GM23338 (cell line): ENCODE data around the gene GAD1. TPM values are rescaled to one million over a fixed set of nuclear protein-coding genes. Genes with fewer than 3 reads are reported as not detected.

ENCODE experiments used
- ATAC-seq: fragments of 200-7000 bp; cut with Tn5 transposase; 3 replicates; pipeline ENCODE4 v1.9.1; 2020
- DNase-seq: peaks from one replicate; pipeline ENCODE4 v3.0.0-alpha.2; 2015; ENCODE audit warnings: low spot score
- H2AFZ ChIP-seq: fragments of 200-600 bp; sonication (generic); 2 replicates; pipeline ENCODE4 v1.8.0; 2016; ENCODE audit warnings: antibody characterized with exemption, mild to moderate bottlenecking, moderate library complexity
- H3F3A ChIP-seq: fragments of 200-600 bp; sonication (generic); replicated peaks from 2 replicates; pipeline ENCODE4 v1.8.0; 2017; ENCODE audit warnings: antibody characterized with exemption, mixed run types, low read depth
- H3K27ac ChIP-seq: fragments of 200-600 bp; sonication (generic); 2 replicates; pipeline ENCODE4 v1.6.1; 2016; ENCODE audit warnings: low read depth
- H3K27me3 ChIP-seq: fragments of 200-600 bp; sonication (generic); 2 replicates; pipeline ENCODE4 v1.8.0; 2016; ENCODE audit warnings: mild to moderate bottlenecking, mixed run types, moderate library complexity; ENCODE audit not compliant: insufficient read depth
- H3K36me3 ChIP-seq: fragments of 200-600 bp; sonication (generic); 2 replicates; pipeline ENCODE4 v1.8.0; 2016; ENCODE audit warnings: mild to moderate bottlenecking; ENCODE audit not compliant: insufficient read depth
- H3K4me1 ChIP-seq: fragments of 200-600 bp; sonication (generic); 2 replicates; pipeline ENCODE4 v1.8.0; 2016; ENCODE audit warnings: mild to moderate bottlenecking, moderate library complexity; ENCODE audit not compliant: insufficient read depth
- H3K4me2 ChIP-seq: fragments of 200-600 bp; sonication (generic); 2 replicates; pipeline ENCODE4 v1.7.1; 2017; ENCODE audit warnings: mixed run types
- H3K4me3 ChIP-seq: fragments of 200-600 bp; sonication (generic); 2 replicates; pipeline ENCODE4 v1.6.1; 2016; ENCODE audit warnings: mixed run types
- H3K79me2 ChIP-seq: fragments of 200-600 bp; sonication (generic); replicated peaks from 2 replicates; pipeline ENCODE4 v1.8.0; 2017; ENCODE audit warnings: mild to moderate bottlenecking; ENCODE audit not compliant: insufficient read depth
- H3K9me2 ChIP-seq: fragments of 200-600 bp; sonication (generic); 2 replicates; pipeline ENCODE4 v1.8.0; 2017; ENCODE audit not compliant: insufficient read depth
- H4K20me1 ChIP-seq: fragments of 200-600 bp; sonication (generic); replicated peaks from 2 replicates; pipeline ENCODE4 v1.8.0; 2017; ENCODE audit warnings: mild to moderate bottlenecking; ENCODE audit not compliant: insufficient read depth
- H3K27ac Mint-ChIP-seq: 2 replicates; pipeline ENCODE4 v1.8.0; 2020; ENCODE audit warnings: inconsistent platforms, mild to moderate bottlenecking, moderate library complexity, mixed read lengths
- H3K27me3 Mint-ChIP-seq: 3 replicates; pipeline ENCODE4 v1.8.0; 2022; ENCODE audit warnings: low read depth, mild to moderate bottlenecking, moderate library complexity, mixed read lengths, inconsistent platforms; ENCODE audit not compliant: insufficient read depth, poor library complexity
- H3K36me3 Mint-ChIP-seq: 3 replicates; pipeline ENCODE4 v1.8.0; 2021; ENCODE audit warnings: low read depth, mild to moderate bottlenecking, inconsistent platforms, moderate library complexity, mixed read lengths
- H3K4me1 Mint-ChIP-seq: 3 replicates; pipeline ENCODE4 v1.8.0; 2020; ENCODE audit warnings: mild to moderate bottlenecking, inconsistent platforms, mixed read lengths
- H3K4me3 Mint-ChIP-seq: 3 replicates; pipeline ENCODE4 v1.8.0; 2021; ENCODE audit warnings: moderate library complexity, mild to moderate bottlenecking, inconsistent platforms, mixed read lengths
- H3K9me3 Mint-ChIP-seq: 3 replicates; pipeline ENCODE4 v1.8.0; 2020; ENCODE audit warnings: moderate library complexity, mild to moderate bottlenecking, inconsistent platforms, mixed read lengths
- ETS1 ChIP-seq: IDR thresholded peaks from 2 replicates; pipeline ENCODE4 v1.6.1; 2016; ENCODE audit warnings: antibody characterized with exemption
- EZH2 ChIP-seq: fragments of 200-600 bp; sonication (generic); IDR thresholded peaks from one replicate; pipeline ENCODE4 v1.8.0; 2017; ENCODE audit warnings: antibody characterized with exemption, mild to moderate bottlenecking, low read depth; ENCODE audit not compliant: unreplicated experiment
- EZH2phosphoT487 ChIP-seq: fragments of 200-600 bp; sonication (generic); IDR thresholded peaks from one replicate; pipeline ENCODE4 v1.8.1; 2018; ENCODE audit warnings: antibody characterized with exemption; ENCODE audit not compliant: unreplicated experiment
- JUNB ChIP-seq: IDR thresholded peaks from one replicate; pipeline ENCODE4 v1.6.1; 2016; ENCODE audit warnings: antibody characterized with exemption; ENCODE audit not compliant: unreplicated experiment
- NANOG ChIP-seq: IDR thresholded peaks from 2 replicates; pipeline ENCODE4 v1.6.1; 2016; ENCODE audit warnings: antibody characterized with exemption, borderline replicate concordance
- POLR2AphosphoS5 ChIP-seq: IDR thresholded peaks from 2 replicates; pipeline ENCODE4 v1.6.1; 2016; ENCODE audit warnings: antibody characterized with exemption, low read depth
- STAT1 ChIP-seq: IDR thresholded peaks from one replicate; pipeline ENCODE4 v1.6.1; 2016; ENCODE audit warnings: antibody characterized with exemption; ENCODE audit not compliant: unreplicated experiment
- ZNF331 ChIP-seq: fragments of 250-450 bp; sonication (Bioruptor Pico); IDR thresholded peaks from 2 replicates; pipeline ENCODE4 v1.5.0; 2020; ENCODE audit warnings: low read depth, mild to moderate bottlenecking, moderate library complexity
- polyA plus RNA-seq: library from polyadenylated mRNA; unstranded; fragments of >200 nt; fragmentation: Nextera tagmentation; extraction: Ambion mirVana; gene quantifications from 2 replicates; pipeline ENCODE4 v1.2.1, GENCODE V29; 2016
- total RNA-seq: library from RNA; depleted of rRNA; stranded (reverse); fragments of >200 nt; shearing (Covaris generic); gene quantifications from 2 replicates; pipeline ENCODE4 v1.2.3, GENCODE V29; 2014

The GAD1 gene
- total and polyA plus RNA-seq, 2 experiments from 2014 or later: 0.17 to 0.34 TPM

GRCh38 chr2:170819680-170820664, 3.3 kb downstream of the GAD1 start:
- H3K9me3 Mint-ChIP-seq: peaks cover 3% of the 10 kb centered on the region; the same call in 2 of the 3 replicates
- peaks cover 10% of the 10 kb centered on the region; the same call in 1 of the 2 replicates for H4K20me1 ChIP-seq
- peak overlapping the region; percentile 63 for H3K4me3 ChIP-seq
- H3K27ac Mint-ChIP-seq: no peak overlapping the region
- H3K27ac ChIP-seq: no peak overlapping the region
- ATAC-seq (0 out of 3 replicates have a peak, but pooled peaks have one; percentile 0), DNase-seq (peak; percentile 83)
- H3K4me1 ChIP-seq: peaks cover 61% of the 10 kb centered on the region
- H2AFZ ChIP-seq: peak overlapping the region; percentile 88
- H3K27me3 Mint-ChIP-seq: peaks cover 99% of the 10 kb centered on the region
- peak overlapping the region; percentile 77 for H3K4me3 Mint-ChIP-seq
- H3K36me3 Mint-ChIP-seq: no peaks in the 10 kb centered on the region; the same call in 2 of the 3 replicates
- peak overlapping the region; percentile 97 for H3K4me2 ChIP-seq
- peaks cover 57% of the 10 kb centered on the region for H3K4me1 Mint-ChIP-seq
- no peak for TF ChIP-seq STAT1
- TF ChIP-seq NANOG: no peak
- no peak for TF ChIP-seq ZNF331 (CRISPR knock-in tag)
- TF ChIP-seq POLR2AphosphoS5: no peak
- peak; percentile 83 for TF ChIP-seq EZH2
- no peak for TF ChIP-seq ETS1
- no peak for TF ChIP-seq EZH2phosphoT487
- TF ChIP-seq JUNB: no peak
- H3K79me2 ChIP-seq: no peaks in the 10 kb centered on the region
- H3F3A ChIP-seq: peaks cover 21% of the 10 kb centered on the region
- peaks cover 100% of the 10 kb centered on the region for H3K27me3 ChIP-seq
- no peaks in the 10 kb centered on the region for H3K36me3 ChIP-seq
- no peaks in the 10 kb centered on the region for H3K9me2 ChIP-seq

GRCh38 chr2:170820757-170821530, 4.3 kb downstream of the GAD1 start:
- Histone ChIP-seq H3K27ac (no peak overlapping the region), H3F3A (peaks cover 21% of the 10 kb centered on the region), H3K4me3 (peak overlapping the region; percentile 63), H3K4me1 (peaks cover 55% of the 10 kb centered on the region), H3K9me2 (no peaks in the 10 kb centered on the region), H3K27me3 (peaks cover 100% of the 10 kb centered on the region), H4K20me1 (peaks cover 10% of the 10 kb centered on the region; the same call in 1 of the 2 replicates), H3K4me2 (peak overlapping the region; percentile 97), H3K36me3 (no peaks in the 10 kb centered on the region), H2AFZ (no peak overlapping the region), H3K79me2 (no peaks in the 10 kb centered on the region)
- Mint-ChIP-seq H3K36me3 (no peaks in the 10 kb centered on the region; the same call in 2 of the 3 replicates), H3K4me1 (peaks cover 52% of the 10 kb centered on the region), H3K9me3 (peaks cover 3% of the 10 kb centered on the region; the same call in 2 of the 3 replicates), H3K4me3 (peak overlapping the region; percentile 77), H3K27me3 (peaks cover 98% of the 10 kb centered on the region), H3K27ac (no peak overlapping the region)
- TF ChIP-seq NANOG (no peak), EZH2 (peak; percentile 84)
- peak; percentile 51 for DNase-seq
- ATAC-seq: no peak
